ENCODE measurements around the gene STK24. TPM values are rescaled to one million over a fixed set of nuclear protein-coding genes. Genes with fewer than 3 reads are reported as not detected.

Gene STK24
- total RNA-seq, 1 donor from 2014 or later, result 62.7 TPM

- DNase-seq (ENCODE audit: low spot score), result no peak
Measured at GRCh38 chr13:98456413-98456845, 120.5 kb downstream of the STK24 start.

- DNase-seq (ENCODE audit: low spot score), result no peak
Measured at GRCh38 chr13:98454389-98454881, 122.5 kb downstream of the STK24 start.

- DNase-seq (ENCODE audit: low spot score), result no peak
Measured at GRCh38 chr13:98452851-98453843, 123.8 kb downstream of the STK24 start.

- no peak for DNase-seq (ENCODE audit: low spot score)
Measured at GRCh38 chr13:98451676-98452470, 125.0 kb downstream of the STK24 start.

- no peak for DNase-seq (ENCODE audit: low spot score)
Measured at GRCh38 chr13:98450539-98451111, 126.3 kb downstream of the STK24 start.

GRCh38 chr13:98450026-98450425 lies 126.9 kb downstream of the STK24 start:
- no peak for DNase-seq (ENCODE audit: low spot score)

GRCh38 chr13:98449273-98449672 lies 127.6 kb downstream of the STK24 start:
- no peak for DNase-seq (ENCODE audit: low spot score)

GRCh38 chr13:98448642-98448928 lies 128.3 kb downstream of the STK24 start:
- no peak for DNase-seq (ENCODE audit: low spot score)

- DNase-seq (ENCODE audit: low spot score), result no peak
Measured at GRCh38 chr13:98447881-98448641, 128.8 kb downstream of the STK24 start.

GRCh38 chr13:98447130-98447529 lies 129.8 kb downstream of the STK24 start:
- no peak for DNase-seq (ENCODE audit: low spot score)

- no peak for DNase-seq (ENCODE audit: low spot score)
Measured at GRCh38 chr13:98446234-98446621, 130.7 kb downstream of the STK24 start.

- DNase-seq (ENCODE audit: low spot score), result no peak
Measured at GRCh38 chr13:98445340-98446233, 131.3 kb downstream of the STK24 start.

GRCh38 chr13:98444381-98444780 lies 132.5 kb downstream of the STK24 start:
- no peak for DNase-seq (ENCODE audit: low spot score)

GRCh38 chr13:98443800-98444325 lies 133.0 kb downstream of the STK24 start:
- no peak for DNase-seq (ENCODE audit: low spot score)

- no peak for DNase-seq (ENCODE audit: low spot score)
Measured at GRCh38 chr13:98443329-98443728, 133.6 kb downstream of the STK24 start.

GRCh38 chr13:98442391-98443230 lies 134.3 kb downstream of the STK24 start:
- no peak for DNase-seq (ENCODE audit: low spot score)

GRCh38 chr13:98441056-98441676 lies 135.7 kb downstream of the STK24 start:
- no peak for DNase-seq (ENCODE audit: low spot score)

GRCh38 chr13:98440390-98441055 lies 136.4 kb downstream of the STK24 start:
- DNase-seq (ENCODE audit: low spot score), result no peak

Data from mesenteric fat pad (tissue), 1 donor.